IPS-18a (cell line): ENCODE data around the gene EFCAB11.

Source experiments
- H3K27ac ChIP-seq: one replicate; pipeline ENCODE4 v1.5.1; 2013; ENCODE audit warnings: low read length
- H3K27me3 ChIP-seq: one replicate; pipeline ENCODE4 v1.6.1; 2013; ENCODE audit warnings: mild to moderate bottlenecking, low read length; ENCODE audit not compliant: control insufficient read depth, insufficient read depth
- H3K36me3 ChIP-seq: one replicate; pipeline ENCODE4 v1.6.1; 2013; ENCODE audit warnings: low read depth, low read length; ENCODE audit not compliant: control insufficient read depth
- H3K4me1 ChIP-seq: one replicate; pipeline ENCODE4 v1.6.1; 2013; ENCODE audit warnings: low read depth, low read length; ENCODE audit not compliant: control insufficient read depth
- H3K4me3 ChIP-seq: one replicate; pipeline ENCODE4 v1.5.1; 2013; ENCODE audit warnings: low read length
- H3K9ac ChIP-seq: one replicate; pipeline ENCODE4 v1.6.1; 2013; ENCODE audit warnings: mild to moderate bottlenecking, low read length, moderate library complexity
- H3K9me3 ChIP-seq: one replicate; pipeline ENCODE4 v1.6.1; 2013; ENCODE audit warnings: low read depth, low read length; ENCODE audit not compliant: control insufficient read depth

EFCAB11 gene

DNA sequence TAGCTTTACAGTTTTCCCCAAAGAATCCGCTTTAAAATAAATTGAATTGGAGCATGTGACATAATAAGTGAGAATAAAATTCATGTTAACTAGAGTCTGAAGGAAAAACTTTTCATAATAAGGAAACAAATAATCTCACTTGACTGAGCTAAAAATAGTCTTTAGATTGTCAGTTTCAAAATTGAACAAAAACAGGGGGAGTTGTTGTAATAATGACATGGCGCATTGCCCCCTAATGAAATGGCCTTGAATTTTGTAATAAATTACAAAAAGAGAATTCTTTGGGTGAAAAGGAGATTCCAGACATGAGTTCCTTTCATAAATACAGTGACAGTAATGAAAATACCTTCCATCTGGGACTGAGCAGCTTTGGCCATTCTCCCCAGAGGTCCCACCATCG lies 178.6 kb downstream of the EFCAB11 start:
- no peaks in the 10 kb centered on the region for H3K36me3 ChIP-seq
- no peaks in the 10 kb centered on the region for H3K9me3 ChIP-seq
- H3K4me1 ChIP-seq, result peaks cover 22% of the 10 kb centered on the region
- no peak overlapping the region for H3K4me3 ChIP-seq
- no peak overlapping the region for H3K9ac ChIP-seq
- H3K27me3 ChIP-seq, result no peaks in the 10 kb centered on the region
- H3K27ac ChIP-seq, result no peak overlapping the region

DNA sequence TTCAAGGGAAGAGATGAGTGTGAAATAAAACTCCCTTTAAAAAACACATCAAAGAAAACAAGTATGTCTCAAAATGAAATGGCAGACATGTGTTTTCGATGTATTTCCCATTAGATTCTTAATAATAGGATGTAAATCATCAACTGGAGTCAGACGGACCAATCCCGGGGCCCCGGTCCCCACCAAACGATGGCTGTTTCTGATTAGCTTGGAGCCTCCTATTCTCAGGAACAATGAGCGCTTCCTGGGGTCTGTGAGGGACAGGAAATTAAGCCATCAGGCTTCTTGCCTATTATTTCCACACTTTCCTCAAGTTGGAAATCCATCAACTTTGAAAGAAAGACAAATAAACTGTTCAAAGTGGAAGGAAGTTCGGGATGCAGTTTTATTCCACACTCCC lies 179.4 kb downstream of the EFCAB11 start:
- Histone ChIP-seq H3K9me3 (no peaks in the 10 kb centered on the region), H3K9ac (no peak overlapping the region), H3K4me1 (peaks cover 22% of the 10 kb centered on the region), H3K27me3 (no peaks in the 10 kb centered on the region), H3K36me3 (no peaks in the 10 kb centered on the region), H3K4me3 (no peak overlapping the region), H3K27ac (no peak overlapping the region)

DNA sequence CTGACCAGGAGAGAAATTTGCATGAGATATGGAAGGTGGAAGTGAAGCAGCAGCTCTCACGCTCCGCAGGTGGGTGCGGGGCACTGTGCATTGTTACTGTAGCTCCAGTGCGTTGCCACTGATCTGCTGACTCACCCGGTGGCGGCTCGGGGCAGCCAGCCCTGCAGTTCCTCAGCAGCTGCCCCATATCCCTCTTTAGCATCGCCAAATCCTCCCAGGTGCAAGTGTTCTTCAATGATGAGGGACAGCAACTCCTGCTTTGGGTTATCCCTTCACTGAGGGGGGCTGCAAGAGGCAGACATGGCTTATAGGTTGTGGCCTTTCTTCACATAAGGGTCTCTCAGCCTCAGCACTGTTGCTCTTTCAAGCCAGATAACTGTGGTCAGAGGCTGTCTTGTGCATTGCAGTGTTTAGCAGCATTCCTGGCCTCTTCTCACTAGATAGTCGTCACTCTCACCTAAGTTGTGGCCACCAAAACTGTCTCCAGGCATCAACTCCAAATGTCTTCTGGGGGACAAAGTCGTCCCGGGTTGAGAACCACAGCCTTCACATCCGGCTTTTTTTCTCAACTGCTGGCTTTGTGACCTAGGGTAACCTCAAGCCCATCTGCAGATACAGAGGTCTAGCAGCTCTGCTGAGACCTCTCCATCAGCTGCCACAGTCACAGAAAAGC lies 180.8 kb downstream of the EFCAB11 start:
- H3K9me3 ChIP-seq, result no peaks in the 10 kb centered on the region
- H3K4me3 ChIP-seq, result no peak overlapping the region
- H3K9ac ChIP-seq, result no peak overlapping the region
- H3K4me1 ChIP-seq, result peaks cover 22% of the 10 kb centered on the region
- no peaks in the 10 kb centered on the region for H3K36me3 ChIP-seq
- no peak overlapping the region for H3K27ac ChIP-seq
- H3K27me3 ChIP-seq, result no peaks in the 10 kb centered on the region

DNA sequence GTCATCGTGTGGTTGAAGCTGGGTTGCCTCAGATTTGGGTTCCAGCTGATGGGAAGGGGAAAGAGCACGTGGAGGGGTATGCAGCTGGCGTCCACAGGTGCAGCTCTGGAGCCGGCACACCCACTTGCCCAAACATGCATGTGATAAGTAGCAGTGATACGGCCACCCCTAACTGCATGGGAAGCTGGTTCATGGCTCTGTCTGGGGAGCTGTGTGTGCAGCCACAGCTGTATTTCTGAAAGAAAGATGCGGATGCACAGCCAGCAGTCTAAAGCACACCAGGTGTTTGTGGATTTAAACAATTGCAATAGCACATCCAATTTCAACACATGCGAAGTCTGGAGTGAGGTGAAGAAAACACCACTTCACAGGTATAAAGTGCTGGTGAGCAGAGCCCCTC lies 181.4 kb downstream of the EFCAB11 start:
- Histone ChIP-seq H3K9me3 (no peaks in the 10 kb centered on the region), H3K36me3 (no peaks in the 10 kb centered on the region), H3K27ac (no peak overlapping the region), H3K4me1 (peaks cover 22% of the 10 kb centered on the region), H3K27me3 (no peaks in the 10 kb centered on the region), H3K4me3 (no peak overlapping the region), H3K9ac (no peak overlapping the region)

DNA sequence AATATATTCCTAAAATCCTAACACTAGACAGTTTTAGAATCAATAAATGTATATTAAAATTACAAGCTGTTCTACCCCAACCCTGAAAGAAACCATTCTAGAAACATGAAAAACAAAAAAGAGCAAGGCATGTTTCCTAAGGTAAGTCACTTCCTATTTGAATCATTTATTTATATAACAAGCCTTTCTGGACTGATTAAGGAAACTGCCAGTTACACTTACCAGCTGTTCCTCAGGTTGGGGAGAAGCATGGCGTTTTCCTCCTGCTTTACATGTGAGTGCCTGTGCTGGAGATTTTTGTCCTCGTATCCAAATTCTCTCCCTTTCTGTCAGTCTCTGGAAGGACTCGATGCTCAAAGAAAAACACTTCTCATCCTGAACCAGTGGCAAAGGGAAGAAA lies 183.3 kb downstream of the EFCAB11 start:
- H3K27ac ChIP-seq, result no peak overlapping the region
- H3K9ac ChIP-seq, result no peak overlapping the region

DNA sequence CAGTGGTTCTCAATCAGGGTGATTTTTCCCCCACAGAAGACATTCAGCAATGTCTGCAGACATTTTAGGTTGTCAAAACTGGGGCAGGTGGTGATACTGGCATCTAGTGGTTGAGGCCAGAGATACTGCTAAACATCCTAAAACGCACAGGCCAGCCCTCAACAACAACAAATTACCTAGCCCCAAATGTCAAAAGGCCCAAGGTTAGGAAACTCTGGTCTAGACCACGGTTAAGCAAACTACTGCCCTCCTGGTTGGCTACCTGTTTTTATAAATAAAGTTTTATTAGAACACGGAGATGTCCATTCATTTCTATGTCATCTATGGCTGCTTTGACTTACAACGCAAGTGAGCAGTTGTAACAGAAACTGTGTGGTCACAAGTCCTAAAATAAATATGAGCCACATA lies 186.7 kb downstream of the EFCAB11 start:
- Histone ChIP-seq H3K4me1 (peaks cover 6% of the 10 kb centered on the region), H3K9me3 (no peaks in the 10 kb centered on the region), H3K9ac (no peak overlapping the region), H3K27me3 (no peaks in the 10 kb centered on the region), H3K4me3 (no peak overlapping the region), H3K27ac (no peak overlapping the region), H3K36me3 (no peaks in the 10 kb centered on the region)

More for the DNA sequence above, 183.3 kb downstream of the EFCAB11 start:
- no peaks in the 10 kb centered on the region for H3K27me3 ChIP-seq
- peaks cover 22% of the 10 kb centered on the region for H3K4me1 ChIP-seq
- H3K4me3 ChIP-seq, result no peak overlapping the region
- H3K36me3 ChIP-seq, result no peaks in the 10 kb centered on the region
- H3K9me3 ChIP-seq, result no peaks in the 10 kb centered on the region

DNA sequence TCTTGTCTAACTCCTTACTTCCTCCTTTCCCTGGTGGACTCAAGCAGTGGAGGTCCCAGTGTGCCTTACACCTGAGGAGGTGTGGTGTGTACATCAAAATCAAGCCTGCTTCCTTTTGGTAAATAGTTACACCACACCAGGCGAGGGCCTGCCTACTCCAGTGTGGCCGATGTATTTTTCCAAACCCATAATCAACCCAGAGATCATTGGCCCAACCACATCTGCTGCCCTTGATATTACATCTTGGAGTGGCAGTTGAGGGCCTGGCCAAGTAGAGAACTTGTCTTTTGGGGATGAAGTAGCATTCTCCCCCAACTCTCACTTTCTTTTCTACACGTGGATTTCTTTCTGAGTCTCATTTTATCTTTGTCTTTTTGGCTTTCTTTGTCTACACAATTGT lies 187.4 kb downstream of the EFCAB11 start:
- H3K4me1 ChIP-seq, result peaks cover 6% of the 10 kb centered on the region
- no peak overlapping the region for H3K4me3 ChIP-seq
- H3K27me3 ChIP-seq, result no peaks in the 10 kb centered on the region
- H3K36me3 ChIP-seq, result no peaks in the 10 kb centered on the region
- no peaks in the 10 kb centered on the region for H3K9me3 ChIP-seq
- no peak overlapping the region for H3K9ac ChIP-seq
- H3K27ac ChIP-seq, result no peak overlapping the region

DNA sequence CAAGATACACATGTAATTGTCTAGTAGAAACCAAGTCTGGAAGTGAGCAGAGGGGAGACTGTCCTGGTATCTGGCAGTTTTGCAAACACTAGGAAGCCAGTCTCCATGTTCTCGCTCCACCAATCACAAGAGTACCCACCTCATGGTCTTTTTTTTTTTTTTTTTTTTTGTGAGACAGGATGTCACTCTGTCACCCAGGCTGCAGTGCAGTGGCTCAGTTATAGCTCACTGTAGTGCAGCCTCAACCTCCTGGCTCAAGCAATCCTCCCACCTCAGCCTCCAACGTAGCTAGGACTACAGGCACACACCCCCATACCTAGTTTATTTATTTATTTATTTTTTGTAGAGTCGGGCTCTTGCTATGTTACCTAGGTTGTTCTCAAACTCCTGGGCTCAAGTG lies 189.2 kb downstream of the EFCAB11 start:
- no peak overlapping the region for H3K4me3 ChIP-seq
- no peak overlapping the region for H3K9ac ChIP-seq
- no peaks in the 10 kb centered on the region for H3K27me3 ChIP-seq
- no peaks in the 10 kb centered on the region for H3K36me3 ChIP-seq
- H3K4me1 ChIP-seq, result no peaks in the 10 kb centered on the region
- H3K27ac ChIP-seq, result no peak overlapping the region
- H3K9me3 ChIP-seq, result no peaks in the 10 kb centered on the region

DNA sequence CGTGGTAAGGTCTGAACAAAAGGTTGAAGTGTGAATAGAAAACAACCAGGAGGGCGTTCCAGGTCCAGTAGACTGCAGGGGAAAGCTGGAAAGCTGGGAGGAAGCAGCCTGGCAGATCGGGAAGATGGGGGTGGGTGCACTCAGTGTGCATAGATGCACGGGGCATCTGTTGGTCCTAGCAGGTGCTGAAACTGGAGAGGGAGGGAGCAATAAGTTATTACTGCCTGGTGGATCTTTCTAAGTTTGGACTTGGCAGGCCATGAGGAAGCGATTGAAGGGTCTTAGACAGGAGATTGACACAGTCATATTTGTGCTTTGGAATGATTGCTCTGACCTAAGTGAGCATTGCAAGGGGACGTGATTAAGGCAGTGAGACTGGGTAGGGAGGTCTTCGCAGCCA lies 194.4 kb downstream of the EFCAB11 start:
- H3K27me3 ChIP-seq, result no peaks in the 10 kb centered on the region
- H3K36me3 ChIP-seq, result no peaks in the 10 kb centered on the region
- H3K27ac ChIP-seq, result no peak overlapping the region
- H3K4me1 ChIP-seq, result peaks cover 8% of the 10 kb centered on the region
- H3K9ac ChIP-seq, result no peak overlapping the region
- no peaks in the 10 kb centered on the region for H3K9me3 ChIP-seq
- H3K4me3 ChIP-seq, result no peak overlapping the region

DNA sequence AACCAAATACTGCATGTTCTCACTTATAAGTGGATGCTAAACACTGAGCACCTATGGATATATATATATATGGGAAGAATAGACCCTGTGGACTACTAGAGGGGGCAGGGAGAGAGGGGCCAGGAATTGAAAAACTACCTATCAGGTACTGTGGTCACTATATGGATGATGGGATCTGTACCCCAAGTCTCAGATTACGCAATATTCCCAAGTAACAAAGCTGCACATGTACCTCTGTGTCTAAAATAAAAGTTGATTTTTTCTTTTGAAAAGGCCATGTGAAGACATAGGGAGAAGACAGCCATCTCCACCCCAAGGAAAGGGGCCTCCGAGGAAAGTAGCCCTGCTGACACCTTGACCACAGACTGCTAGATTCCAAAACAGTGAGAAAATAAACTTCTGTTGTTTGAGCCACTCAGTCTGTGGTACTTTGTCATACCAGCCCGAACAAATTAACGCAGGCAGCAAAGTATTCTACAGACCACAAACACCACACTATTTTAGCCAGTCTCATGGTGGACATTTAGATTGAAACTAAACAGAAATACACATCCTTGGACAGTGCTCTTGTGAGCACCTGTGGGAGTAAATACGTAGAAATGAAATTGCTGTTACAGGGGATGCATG lies 197.1 kb downstream of the EFCAB11 start:
- H3K4me3 ChIP-seq, result no peak overlapping the region
- no peaks in the 10 kb centered on the region for H3K36me3 ChIP-seq
- H3K27me3 ChIP-seq, result no peaks in the 10 kb centered on the region
- H3K4me1 ChIP-seq, result peaks cover 8% of the 10 kb centered on the region
- H3K27ac ChIP-seq, result no peak overlapping the region
- H3K9ac ChIP-seq, result no peak overlapping the region
- no peaks in the 10 kb centered on the region for H3K9me3 ChIP-seq

DNA sequence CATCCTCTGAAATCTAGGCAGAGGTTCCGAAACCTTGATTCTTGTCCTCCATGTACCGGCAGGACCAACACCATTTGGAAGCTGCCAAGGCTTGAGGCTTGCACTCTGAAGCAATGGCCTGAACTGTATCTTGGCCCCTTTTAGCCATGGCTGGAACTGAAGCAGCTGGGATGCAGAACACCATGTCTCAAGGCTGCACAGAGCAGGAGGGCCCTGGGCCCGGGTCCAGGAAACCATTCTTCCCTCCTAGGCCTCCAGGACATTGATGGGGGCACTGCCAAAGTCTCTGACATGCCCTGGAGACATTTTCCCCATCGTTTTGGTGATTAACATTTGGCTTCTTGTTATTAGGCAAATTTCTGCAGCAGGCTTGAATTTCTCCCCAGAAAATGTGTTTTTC lies 198.7 kb downstream of the EFCAB11 start:
- Histone ChIP-seq H3K27me3 (no peaks in the 10 kb centered on the region), H3K4me1 (peaks cover 8% of the 10 kb centered on the region), H3K36me3 (no peaks in the 10 kb centered on the region), H3K9me3 (no peaks in the 10 kb centered on the region), H3K9ac (no peak overlapping the region), H3K4me3 (no peak overlapping the region), H3K27ac (no peak overlapping the region)

DNA sequence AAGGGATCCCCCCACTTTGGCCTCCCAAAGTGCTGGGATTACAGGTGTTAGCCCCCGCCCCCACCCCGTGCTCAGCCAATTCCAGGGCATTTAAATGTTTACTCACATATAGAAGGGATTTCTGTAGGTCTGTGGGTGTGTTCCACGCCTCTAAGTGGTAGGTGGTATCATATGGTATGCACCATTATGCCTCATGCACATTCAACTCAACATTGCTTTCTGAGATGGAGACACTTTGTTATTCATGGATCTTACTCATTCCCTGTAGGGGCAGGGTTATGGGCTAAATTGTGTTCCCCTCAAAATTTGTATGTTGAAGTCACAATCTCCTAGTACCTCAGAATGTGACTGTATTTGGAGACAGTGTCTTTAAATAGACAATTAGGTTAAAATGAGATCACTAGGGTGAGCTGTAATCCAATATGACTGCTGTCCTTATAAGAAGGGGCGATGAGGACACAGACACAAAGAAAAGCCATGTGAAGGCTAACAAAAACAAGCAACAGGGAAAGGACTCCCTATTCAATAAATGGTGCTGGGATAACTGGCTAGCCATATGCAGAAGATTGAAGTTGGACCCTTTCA lies 200.6 kb downstream of the EFCAB11 start:
- no peak overlapping the region for H3K9ac ChIP-seq
- H3K4me3 ChIP-seq, result no peak overlapping the region
- no peak overlapping the region for H3K27ac ChIP-seq
- H3K4me1 ChIP-seq, result no peaks in the 10 kb centered on the region
- H3K36me3 ChIP-seq, result no peaks in the 10 kb centered on the region
- no peaks in the 10 kb centered on the region for H3K9me3 ChIP-seq
- H3K27me3 ChIP-seq, result no peaks in the 10 kb centered on the region
